Cardiac septum (tissue), 1 donor: ENCODE data around the gene KRT6C. TPM values are rescaled to one million over a fixed set of nuclear protein-coding genes. Genes with fewer than 3 reads are reported as not detected.

ENCODE experiments used
- total RNA-seq: library from RNA; stranded (reverse); fragmentation: NEBNext Ultra II Directional; extraction: Animal tissue kit (Norgen Biotek cat#: 25700); gene quantifications from one replicate; pipeline ENCODE4 v1.2.1, GENCODE V29; 2021
- donor health status: DM: no; HTN: no; CAD: no.

Gene KRT6C
- total RNA-seq, 1 donor from 2014 or later, result not detected

Other genes with a start within 250 kb of the KRT6C start
- 1.2 TPM for gene KRT7, start 240.6 kb downstream of the KRT6C start, total RNA-seq
- gene KRT86, start 199.2 kb downstream of the KRT6C start, total RNA-seq, result not detected
- not detected for gene KRT81, start 182.3 kb downstream of the KRT6C start, total RNA-seq
- gene KRT83, start 152.4 kb downstream of the KRT6C start, total RNA-seq, result not detected
- not detected for gene KRT85, start 106.3 kb downstream of the KRT6C start, total RNA-seq
- gene KRT84, start 88.2 kb downstream of the KRT6C start, total RNA-seq, result not detected
- gene KRT82, start 67.5 kb downstream of the KRT6C start, total RNA-seq, result not detected
- gene KRT75, start 39.4 kb downstream of the KRT6C start, total RNA-seq, result not detected
- gene KRT6B, start 21.7 kb downstream of the KRT6C start, total RNA-seq, result not detected
- not detected for gene KRT6A, start 19.5 kb upstream of the KRT6C start, total RNA-seq
- gene KRT5, start 46.6 kb upstream of the KRT6C start, total RNA-seq, result not detected
- not detected for gene KRT71, start 79.3 kb upstream of the KRT6C start, total RNA-seq
- gene KRT74, start 100.0 kb upstream of the KRT6C start, total RNA-seq, result not detected
- not detected for gene KRT72, start 127.7 kb upstream of the KRT6C start, total RNA-seq
- not detected for gene KRT73, start 144.8 kb upstream of the KRT6C start, total RNA-seq
- not detected for gene KRT2, start 178.4 kb upstream of the KRT6C start, total RNA-seq
- gene KRT1, start 206.6 kb upstream of the KRT6C start, total RNA-seq, result not detected
- gene KRT77, start 229.7 kb upstream of the KRT6C start, total RNA-seq, result not detected